ENCODE measurements around the gene PTBP3.
"Not testable (repeated sequence)": the region's sequence is repeated elsewhere in the genome, so short reads cannot be mapped to it uniquely, and the experiment has no call there.

PTBP3 gene

DNA sequence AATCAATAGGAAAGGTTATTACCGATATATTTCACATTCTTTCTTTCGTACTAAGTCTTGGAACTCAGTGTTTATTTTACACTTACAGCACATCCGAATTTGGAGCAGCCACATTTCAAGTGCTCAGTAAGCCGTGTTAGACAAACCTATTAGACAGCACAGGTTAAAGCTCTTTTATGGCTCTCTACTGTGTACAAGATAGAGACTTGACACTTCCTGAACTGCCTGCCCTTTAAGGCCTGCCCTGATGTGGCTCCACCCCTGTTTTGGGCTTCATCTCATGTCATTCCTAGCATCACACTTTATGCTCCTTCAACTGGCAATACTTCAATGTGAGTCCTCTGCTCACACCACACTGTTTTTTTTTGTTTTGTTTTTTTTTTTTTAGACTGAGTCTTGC is 134.8 kb downstream of the PTBP3 start:
- DNase-seq = peak; percentile 58

GRCh38 chr9:112194969-112195431 is 138.4 kb downstream of the PTBP3 start:
- no peak for DNase-seq

- DNase-seq = no peak
Measured at GRCh38 chr9:112193572-112194288, 139.7 kb downstream of the PTBP3 start.

- not testable (repeated sequence) for DNase-seq
Measured at GRCh38 chr9:112190320-112190719, 143.1 kb downstream of the PTBP3 start.

DNA sequence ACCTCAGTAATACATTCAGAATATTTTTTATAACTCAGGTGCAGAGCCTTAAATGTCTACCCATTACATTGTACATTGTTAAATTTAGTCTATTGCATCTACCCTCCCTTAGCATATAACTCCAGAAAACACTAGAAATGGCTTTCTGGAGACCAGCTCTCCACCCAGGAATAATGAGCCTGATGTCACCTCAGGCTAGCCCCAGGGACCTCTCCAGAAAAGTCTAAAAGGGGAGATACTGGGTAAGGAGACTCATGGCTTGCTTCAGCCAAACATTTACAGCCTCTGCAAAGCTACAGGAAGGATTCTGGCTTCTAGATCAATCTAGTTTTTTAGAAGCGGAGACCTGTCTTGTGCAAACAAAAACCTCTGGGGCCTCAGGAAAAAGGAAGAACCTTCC is 144.5 kb downstream of the PTBP3 start:
- no peak for DNase-seq

DNA sequence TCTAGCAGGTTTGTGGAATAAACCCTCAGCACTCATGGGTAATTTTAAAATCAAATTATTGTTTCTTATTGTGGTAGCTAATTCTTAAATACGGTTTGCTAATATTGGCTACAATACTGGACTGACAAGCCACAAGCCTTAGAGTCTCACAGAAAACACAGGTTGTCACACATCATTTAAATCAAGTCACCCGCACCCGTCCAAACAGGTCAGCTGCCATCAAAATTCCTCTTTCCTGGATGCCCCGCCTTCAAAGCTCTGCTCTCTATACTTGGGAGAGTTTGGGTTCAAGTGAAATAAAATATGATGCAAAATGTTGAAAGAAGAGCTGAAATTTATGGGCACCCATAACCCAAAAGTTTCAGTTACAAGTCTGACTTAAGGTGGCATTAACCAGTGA is 146.0 kb downstream of the PTBP3 start:
- DNase-seq = no peak

- no peak for DNase-seq
Measured at GRCh38 chr9:112186695-112187094, 146.7 kb downstream of the PTBP3 start.

GRCh38 chr9:112184946-112185345 is 148.5 kb downstream of the PTBP3 start:
- DNase-seq = no peak

GRCh38 chr9:112184221-112184620 is 149.2 kb downstream of the PTBP3 start:
- DNase-seq = no peak

DNA sequence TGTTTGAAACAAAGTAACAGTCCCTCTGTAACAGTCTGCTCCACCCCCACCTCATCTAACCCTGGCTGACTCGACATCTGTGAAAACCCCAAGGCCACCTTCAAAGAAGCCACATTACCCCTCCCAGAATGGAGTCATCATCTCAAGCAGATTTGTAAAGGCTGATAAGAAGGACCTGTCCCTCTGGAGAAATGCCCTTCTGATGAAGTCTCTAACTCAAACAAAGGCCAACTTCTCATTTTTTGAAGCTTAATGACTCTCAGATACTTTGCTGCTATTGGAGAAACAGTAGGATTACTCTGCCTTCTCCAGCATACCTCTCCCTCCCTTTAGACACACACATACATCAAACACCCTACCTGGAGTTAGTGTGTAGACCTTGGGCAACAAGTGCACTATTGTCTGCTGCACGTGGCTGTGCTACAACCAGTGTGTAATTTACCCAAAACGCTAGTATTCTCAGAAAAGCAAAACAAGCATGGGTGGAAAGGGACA is 153.0 kb downstream of the PTBP3 start:
- peak; percentile 20 for DNase-seq

DNA sequence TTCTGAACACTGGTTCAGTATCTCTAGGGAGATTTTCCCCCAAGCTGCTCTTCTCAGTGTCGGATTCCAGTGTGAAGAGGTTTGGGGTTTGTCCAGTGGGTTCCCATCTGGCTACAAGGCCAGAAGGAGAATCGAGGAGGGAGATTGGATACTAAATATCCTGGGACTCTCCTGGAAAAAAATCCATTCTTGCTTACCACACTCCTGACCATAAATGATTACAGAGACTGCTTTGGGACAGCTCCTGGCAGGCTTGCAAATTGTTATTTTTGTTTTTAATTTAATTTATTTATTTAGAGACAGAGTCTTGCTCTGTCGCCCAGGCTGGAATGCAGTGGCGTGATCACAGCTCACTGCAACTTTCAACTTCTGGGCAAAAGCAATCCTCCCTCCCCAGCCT is 153.6 kb downstream of the PTBP3 start:
- no peak for DNase-seq

- DNase-seq = no peak
Measured at GRCh38 chr9:112176524-112176923, 156.9 kb downstream of the PTBP3 start.

DNA sequence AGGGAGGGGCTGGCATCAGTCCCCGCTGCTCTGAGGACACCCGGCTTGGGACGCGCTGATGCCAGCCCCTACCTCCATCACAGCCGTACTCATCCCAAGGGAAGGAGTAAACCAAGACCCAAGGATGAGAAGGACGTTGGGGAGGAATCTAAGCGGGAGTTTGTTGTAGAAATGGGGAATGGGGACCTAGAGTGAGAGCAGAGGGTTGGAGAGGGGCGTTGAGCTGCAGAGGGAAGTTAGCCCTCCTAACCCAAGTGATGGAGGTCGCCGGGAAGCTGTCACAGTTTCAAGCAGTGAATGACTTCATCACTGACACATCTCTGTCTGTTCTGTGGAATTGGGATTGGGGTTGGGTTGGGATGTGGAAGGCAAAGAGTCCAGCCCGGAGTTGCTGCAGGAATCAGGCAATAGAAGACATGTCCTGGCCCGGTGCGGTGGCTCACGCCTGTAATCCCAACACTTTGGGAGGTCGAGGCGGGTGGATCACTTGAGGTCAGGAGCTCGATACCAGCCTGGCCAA is 157.6 kb downstream of the PTBP3 start:
- no peak for DNase-seq

- DNase-seq = no peak
Measured at GRCh38 chr9:112174965-112175795, 158.2 kb downstream of the PTBP3 start, which contains the start of gene SUSD1. Gene SUSD1 (minus strand): TSS chr9:112175297. CDS start chr9:112175235, 62 bp downstream.

DNA sequence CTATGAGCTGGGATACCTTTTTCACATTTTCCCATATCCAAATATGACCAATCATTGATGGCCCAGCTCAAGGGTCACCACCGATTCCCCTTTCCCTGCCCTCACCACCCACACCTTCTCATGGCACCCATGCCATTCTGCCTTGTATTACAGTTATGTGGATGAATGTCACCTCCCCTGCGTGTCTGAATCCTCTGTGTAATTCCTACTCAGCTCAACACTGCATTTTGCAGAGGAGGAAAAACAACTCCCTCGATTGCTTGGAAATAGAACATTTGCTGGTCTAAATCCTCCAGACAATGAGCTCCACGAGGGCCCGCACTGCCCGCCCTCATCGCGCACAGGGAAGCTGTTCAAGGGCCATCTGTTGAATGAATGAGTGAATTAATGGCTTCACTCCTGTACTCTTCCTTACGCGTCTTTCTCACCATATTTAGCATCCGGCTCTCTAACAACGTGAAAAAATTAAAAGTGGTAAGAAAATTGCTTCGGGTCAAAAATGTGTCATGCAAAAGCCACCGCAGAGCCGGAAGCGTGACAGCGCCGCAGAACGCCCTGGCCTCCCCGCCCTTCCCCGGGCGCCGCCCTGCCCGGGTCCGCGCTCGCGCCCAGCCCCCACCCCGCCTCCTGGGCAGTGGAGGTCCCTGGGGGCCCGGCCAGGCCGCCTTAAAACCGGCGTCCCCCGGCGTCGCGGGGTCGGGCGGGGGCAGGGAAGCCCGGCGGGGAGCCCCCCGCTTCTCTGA is 159.0 kb downstream of the PTBP3 start:
- no peak for DNase-seq

DNA sequence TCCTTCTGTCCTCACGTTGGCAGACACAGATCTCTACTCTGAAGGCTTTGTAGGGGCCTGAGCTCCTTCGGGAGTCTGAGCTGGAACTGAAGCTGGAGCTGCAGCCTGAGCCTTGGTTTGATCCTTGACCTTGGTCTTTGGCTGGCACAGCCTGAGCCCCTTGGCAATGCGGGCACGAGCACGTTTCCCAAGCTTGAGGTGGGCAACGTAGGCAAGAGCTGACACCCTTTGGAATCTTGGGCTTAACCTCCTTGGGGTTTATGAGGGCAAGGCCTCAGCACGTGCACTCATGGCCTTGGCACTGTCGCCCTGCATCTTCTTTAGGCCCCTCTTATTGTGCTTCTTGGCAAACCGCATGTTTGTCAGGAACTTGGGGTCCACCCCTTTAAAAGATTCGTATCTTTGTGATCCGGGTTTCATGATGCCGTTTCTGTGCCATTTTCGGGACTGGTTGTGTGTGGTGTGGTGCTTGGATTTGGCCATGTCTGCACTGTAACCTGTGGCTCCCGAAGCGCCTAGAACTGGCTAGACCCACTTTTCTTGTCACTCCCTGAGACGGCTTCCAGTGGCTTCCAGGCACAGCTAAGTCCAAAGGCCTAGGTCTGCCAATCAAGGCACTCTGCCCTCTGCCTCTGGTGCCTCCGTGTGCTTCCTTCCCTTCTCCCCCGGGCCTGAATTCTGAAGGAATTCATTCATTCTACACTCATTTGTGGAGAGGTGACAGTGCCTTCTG is 159.8 kb downstream of the PTBP3 start:
- no peak for DNase-seq

DNA sequence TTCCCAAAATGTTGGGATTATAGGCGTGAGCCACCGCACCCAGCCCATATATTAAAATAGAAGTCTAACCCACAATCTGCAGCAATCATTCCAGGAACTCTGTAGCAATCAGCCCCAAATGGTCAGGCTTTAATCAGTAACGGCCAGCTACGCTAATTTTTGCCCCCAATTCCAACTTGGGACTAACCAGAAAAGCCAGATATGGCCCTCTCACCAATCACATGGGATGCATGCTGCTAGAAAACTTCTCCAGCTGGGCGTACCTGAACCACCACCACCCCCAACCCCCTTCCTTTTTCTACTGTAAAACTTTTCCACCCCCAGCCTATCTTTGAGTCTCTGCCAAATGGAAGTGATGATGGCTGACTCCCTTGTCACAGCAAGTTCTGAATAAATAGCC is 162.5 kb downstream of the PTBP3 start:
- no peak for DNase-seq

DNA sequence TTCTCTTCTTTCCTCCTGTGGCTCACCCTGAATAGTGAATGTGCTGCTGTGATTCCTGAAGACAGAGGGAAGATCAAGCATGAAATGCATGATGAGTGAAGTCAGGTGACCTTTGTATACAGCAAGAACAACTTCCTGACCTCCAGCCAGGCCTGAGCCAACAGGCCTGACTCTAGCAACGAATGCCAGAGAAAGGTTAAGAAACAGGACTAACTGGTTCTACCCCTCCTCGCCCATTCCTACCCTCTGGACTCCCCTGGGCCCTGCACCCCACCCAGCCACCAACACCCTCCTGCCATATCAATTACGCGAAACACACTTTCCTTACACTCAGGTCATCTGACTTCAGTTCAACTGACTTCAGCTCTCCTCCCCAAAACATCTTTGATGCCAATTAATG is 163.2 kb downstream of the PTBP3 start:
- DNase-seq = no peak

GRCh38 chr9:112169368-112169767 is 164.1 kb downstream of the PTBP3 start:
- no peak for DNase-seq

- DNase-seq = no peak
Measured at GRCh38 chr9:112168197-112168596, 165.2 kb downstream of the PTBP3 start.

Data from kidney glomerular epithelial cell (primary cell).